Mammary epithelial cell (primary cell): ENCODE measurements around the gene P2RY11.

Experiments
- CTCF ChIP-seq, 2 donors: IDR thresholded peaks in 1 of 2; conservative IDR thresholded peaks in 1 of 2; 2 replicates each; pipeline ENCODE4 v1.5.1; 2011 to 2012; ENCODE audit warnings: inconsistent platforms in 2 of 2, low read length in 2 of 2, mild to moderate bottlenecking in 2 of 2, control low read depth in 1 of 2, low read depth in 1 of 2; ENCODE audit not compliant: insufficient read depth in 1 of 2; ENCODE audit errors: extremely low read depth in 1 of 2
- EZH2 ChIP-seq: IDR thresholded peaks from 2 replicates; pipeline ENCODE4 v1.6.1; 2012; ENCODE audit warnings: low read length, inconsistent platforms, borderline replicate concordance

- no peak for TF ChIP-seq CTCF (conservative IDR thresholded peaks at IDR 0.05 in 1 of 2, IDR thresholded peaks at IDR 0.05 in 1 of 2; ENCODE audit: extremely low read depth in 1 of 2, insufficient read depth in 1 of 2, low read depth in 1 of 2, low read length in 2 of 2)
- no peak for TF ChIP-seq EZH2
These were observed 40.6 kb downstream of the P2RY11 start for GRCh38 chr19:10152100-10152499.
